OCI-LY7 (cell line): ENCODE measurements around the gene BRIP1.

Source experiments
- EZH2phosphoT487 ChIP-seq: fragments of 200-600 bp; sonication (generic); IDR thresholded peaks from 2 replicates; pipeline ENCODE4 v1.6.1; 2018; ENCODE audit warnings: low read depth, borderline replicate concordance, mild to moderate bottlenecking, mixed run types, antibody characterized with exemption, low read length, moderate library complexity, mixed read lengths
- TF ChIP-seq, protein P1 (sequence below): fragments of 200-600 bp; sonication (generic); conservative IDR thresholded peaks from 2 replicates; pipeline ENCODE4 v1.5.1; 2014; ENCODE audit warnings: mild to moderate bottlenecking, antibody characterized with exemption, low read length, moderate library complexity, mixed read lengths

DNA sequence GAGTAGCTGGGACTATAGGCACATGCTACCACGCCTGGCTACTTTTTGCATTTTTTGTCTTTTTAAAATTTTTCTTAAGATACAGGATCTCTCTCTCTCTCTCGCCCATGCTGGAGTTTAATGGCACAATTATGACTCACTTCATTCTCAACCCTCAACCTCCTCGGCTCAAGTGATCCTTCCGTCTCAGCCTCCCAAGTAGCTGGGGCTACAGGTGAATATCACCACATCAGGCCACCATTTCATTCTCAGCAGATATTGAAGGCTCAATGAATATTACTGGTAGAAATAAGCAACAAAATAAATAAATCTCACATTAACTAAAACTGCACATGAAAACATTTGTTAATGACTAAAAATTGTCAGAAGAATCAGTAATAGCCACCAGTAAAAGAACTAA is 41.7 kb downstream of the BRIP1 start:
- TF ChIP-seq, protein P1, sequence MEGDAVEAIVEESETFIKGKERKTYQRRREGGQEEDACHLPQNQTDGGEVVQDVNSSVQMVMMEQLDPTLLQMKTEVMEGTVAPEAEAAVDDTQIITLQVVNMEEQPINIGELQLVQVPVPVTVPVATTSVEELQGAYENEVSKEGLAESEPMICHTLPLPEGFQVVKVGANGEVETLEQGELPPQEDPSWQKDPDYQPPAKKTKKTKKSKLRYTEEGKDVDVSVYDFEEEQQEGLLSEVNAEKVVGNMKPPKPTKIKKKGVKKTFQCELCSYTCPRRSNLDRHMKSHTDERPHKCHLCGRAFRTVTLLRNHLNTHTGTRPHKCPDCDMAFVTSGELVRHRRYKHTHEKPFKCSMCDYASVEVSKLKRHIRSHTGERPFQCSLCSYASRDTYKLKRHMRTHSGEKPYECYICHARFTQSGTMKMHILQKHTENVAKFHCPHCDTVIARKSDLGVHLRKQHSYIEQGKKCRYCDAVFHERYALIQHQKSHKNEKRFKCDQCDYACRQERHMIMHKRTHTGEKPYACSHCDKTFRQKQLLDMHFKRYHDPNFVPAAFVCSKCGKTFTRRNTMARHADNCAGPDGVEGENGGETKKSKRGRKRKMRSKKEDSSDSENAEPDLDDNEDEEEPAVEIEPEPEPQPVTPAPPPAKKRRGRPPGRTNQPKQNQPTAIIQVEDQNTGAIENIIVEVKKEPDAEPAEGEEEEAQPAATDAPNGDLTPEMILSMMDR, result no peak
- TF ChIP-seq EZH2phosphoT487, result no peak
